HEK293T (cell line): ENCODE results near the gene STK24.
A peak's percentile ranks its signal among the peaks of the same experiment; 100 is the strongest.
"Not testable (repeated sequence)": the region's sequence is repeated elsewhere in the genome, so short reads cannot be mapped to it uniquely, and the experiment has no call there.

Experiments
- ARNT ChIP-seq: fragments of 450-650 bp; IDR thresholded peaks from 2 replicates; pipeline ENCODE4 v1.6.1; 2017; ENCODE audit warnings: mild to moderate bottlenecking
- BHLHE40 ChIP-seq: fragments of 450-650 bp; IDR thresholded peaks from 2 replicates; pipeline ENCODE4 v1.6.1; 2016; ENCODE audit warnings: mild to moderate bottlenecking, moderate library complexity, borderline replicate concordance
- FOXK2 ChIP-seq: fragments of 450-650 bp; IDR thresholded peaks from 2 replicates; pipeline ENCODE4 v1.6.1; 2016; ENCODE audit warnings: mild to moderate bottlenecking
- L3MBTL2 ChIP-seq: fragments of 450-650 bp; conservative IDR thresholded peaks from 2 replicates; pipeline ENCODE4 v1.6.1; 2016; ENCODE audit warnings: mild to moderate bottlenecking
- SP1 ChIP-seq: fragments of 450-650 bp; IDR thresholded peaks from 2 replicates; pipeline ENCODE4 v1.6.1; 2017
- SUZ12 ChIP-seq: fragments of 450-650 bp; IDR thresholded peaks from 2 replicates; pipeline ENCODE4 v1.6.1; 2016; ENCODE audit warnings: mild to moderate bottlenecking
- TARDBP ChIP-seq: fragments of 450-650 bp; IDR thresholded peaks from 2 replicates; pipeline ENCODE4 v1.6.1; 2016

DNA sequence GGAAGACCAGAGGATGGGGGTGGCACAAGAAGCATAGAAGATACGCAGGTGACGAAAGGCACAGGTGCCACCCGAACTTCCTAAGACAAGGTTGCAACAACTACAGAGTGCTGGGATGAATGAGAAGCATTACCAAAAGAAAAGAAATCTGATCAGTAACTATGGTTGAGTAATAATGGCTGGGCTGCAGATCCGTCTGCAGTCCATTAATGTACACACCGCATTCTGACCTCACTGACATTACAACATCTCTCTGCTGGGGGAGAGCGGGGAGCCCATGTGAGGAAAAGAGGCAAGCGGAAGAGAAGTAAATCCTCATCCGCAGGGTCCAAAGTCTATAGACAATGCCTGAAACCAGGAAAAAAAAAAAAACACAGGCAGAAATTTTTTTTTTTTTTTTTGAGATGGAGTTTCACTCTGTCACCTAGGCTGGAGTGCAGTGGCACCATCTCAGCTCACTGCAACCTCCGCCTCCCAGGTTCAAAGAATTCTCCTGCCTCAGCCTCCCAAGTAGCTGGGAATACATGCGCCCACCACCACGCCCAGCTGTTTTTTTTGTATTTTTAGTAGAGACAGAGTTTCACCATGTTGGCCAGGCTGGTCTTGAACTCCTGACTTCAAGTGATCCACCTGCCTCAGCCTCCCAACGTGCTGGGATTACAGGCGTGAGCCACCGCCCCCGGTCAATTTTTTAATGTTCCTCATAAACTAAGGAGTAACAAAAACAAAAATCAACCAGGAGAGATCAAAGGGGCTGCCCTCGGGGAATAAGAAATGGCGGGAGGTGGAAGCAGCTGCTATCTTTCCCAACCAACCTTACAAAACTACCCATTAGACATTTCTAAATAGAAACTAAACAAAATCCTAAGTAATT lies 7.2 kb downstream of the STK24 start:
- TF ChIP-seq SUZ12, FOXK2, BHLHE40, ARNT, TARDBP, SP1: not testable (repeated sequence)
- peak; percentile 44 for TF ChIP-seq L3MBTL2
